ENCODE data around the gene TMC2.

The TMC2 gene

DNA sequence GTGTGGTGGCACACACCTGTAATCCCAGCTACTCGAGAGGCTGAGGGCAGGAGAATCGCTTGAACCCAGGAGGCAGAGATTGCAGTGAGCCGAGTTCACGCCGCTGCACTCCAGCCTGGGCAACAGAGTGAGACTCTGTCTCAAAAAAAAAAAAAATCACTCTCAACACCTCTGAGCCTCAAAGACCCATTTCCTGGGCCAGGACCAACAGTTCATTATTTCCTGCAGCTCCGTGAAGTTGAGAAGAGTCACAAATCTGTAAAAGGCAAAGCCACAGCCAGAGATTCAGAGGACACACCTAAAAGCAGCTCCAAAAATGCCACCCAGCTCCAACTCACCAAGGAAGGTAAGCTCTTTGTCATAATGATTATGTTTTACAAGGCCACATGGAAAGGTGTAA lies 100.9 kb downstream of the TMC2 start:
- no peak for DNase-seq

- DNase-seq = no peak
Measured at GRCh38 chr20:2640260-2640659, 103.9 kb downstream of the TMC2 start.

DNA sequence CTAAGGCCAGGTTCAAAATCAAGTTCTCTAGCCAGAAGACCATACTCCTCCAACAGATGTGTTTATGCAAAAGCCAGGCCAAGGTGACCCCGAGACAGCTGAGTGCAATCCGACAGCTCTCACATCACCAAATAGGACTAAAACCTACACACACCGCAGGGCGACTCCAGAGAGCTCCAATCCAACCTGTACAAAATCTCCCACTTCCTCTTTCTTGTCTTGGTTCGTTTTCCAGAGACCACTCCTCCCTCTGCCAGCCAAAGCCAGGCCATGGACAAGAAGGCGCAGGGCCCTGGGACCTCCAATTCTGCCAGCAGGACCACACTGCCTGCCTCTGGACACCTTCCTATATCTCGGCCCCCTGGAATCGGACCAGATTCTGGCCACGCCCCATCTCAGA lies 104.5 kb downstream of the TMC2 start:
- DNase-seq = no peak

- DNase-seq = no peak
Measured at GRCh38 chr20:2643708-2644107, 107.3 kb downstream of the TMC2 start.

DNA sequence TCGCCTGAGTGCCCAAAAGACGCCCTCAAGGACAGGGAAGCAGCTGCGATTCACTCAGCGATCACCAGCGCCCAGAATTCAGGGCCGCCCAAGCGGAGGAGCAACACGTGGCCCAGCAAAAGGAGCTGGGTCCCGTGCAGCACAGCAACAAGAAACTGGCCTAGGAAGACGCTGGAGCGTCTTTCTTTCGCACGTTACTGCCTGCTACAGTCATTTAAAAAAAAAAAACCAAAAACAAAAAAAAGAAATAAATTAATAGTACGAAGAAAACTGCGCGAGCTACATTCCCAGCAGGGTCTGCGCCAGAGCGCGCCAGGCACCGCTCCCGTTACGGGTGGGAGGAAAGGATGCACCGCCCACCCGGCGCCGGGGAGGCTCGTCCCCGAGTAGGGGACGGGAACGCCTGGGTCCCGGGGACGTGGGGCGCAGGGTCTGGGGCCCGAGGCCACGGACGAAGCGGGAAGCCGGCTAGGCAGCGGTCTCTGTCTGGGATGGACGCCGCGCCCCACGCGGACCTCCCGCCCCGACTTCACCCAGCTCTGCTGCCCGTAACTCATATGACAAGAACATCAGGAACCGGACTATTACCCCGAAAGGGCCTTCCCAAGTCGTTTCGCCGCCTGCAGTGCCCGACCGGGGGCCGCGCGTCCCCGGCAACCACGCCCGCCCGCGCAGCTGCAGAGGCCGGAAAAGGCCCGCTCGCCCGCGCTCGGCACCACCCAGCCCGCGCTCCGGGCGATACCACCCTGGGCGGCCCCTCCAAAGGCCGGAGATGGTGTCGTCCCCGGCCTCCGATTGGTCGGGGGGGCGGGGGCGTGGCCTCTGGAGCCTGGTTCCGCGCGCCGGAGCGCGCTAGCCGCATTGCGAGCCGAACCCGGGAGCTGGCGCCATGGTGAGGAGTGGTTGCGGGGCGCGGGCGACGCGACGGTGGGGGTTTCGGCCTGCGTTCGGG lies 115.7 kb downstream of the TMC2 start, which contains the start of gene NOP56:
Gene NOP56, plus strand, starts transcription at position 861 of the 952 bp plus-strand sequence. Its CDS starts 29 bp downstream, at position 890.
- DNase-seq = peak; percentile 82 to 92

GRCh38 chr20:2652724-2653555 lies 116.6 kb downstream of the TMC2 start:
- DNase-seq = no peak

DNA sequence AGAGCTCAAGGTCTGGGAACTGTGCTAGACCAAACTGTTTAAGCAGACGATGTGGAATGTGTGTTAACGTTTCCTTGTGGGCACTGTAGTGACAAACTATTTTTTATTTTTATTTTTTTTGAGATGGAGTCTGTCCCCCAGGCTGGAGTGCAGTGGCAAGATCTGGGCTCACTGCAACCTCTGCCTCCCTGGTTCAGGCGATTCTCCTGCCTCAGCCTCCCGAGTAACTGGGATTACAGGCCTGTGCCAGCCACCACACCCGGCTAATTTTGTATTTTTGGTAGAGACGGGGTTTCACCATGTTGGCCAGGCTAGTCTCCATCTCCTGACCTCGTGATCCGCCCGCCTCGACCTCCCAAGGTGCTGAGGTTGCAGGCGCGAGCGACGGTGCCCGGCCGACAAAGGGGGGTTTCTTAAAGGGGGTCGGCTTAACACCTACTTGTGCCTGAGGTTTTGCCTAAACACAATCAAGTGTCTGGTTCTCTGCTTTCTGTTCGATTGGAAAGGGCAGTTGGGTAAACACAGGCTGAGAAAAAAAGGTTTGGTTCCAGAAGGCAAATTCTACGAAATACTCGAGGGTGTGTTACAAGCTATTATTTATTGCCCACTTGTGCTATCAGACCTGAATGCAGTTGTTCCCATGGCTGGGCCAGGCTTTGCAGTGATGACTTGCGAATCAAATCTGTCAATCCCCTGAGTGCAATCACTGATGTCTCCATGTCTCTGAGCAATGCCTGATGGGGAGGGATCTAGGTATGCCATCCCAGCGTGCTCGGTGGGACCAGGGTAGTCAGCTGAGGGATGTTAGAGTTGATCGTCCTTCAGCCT lies 117.4 kb downstream of the TMC2 start:
- no peak for DNase-seq

DNA sequence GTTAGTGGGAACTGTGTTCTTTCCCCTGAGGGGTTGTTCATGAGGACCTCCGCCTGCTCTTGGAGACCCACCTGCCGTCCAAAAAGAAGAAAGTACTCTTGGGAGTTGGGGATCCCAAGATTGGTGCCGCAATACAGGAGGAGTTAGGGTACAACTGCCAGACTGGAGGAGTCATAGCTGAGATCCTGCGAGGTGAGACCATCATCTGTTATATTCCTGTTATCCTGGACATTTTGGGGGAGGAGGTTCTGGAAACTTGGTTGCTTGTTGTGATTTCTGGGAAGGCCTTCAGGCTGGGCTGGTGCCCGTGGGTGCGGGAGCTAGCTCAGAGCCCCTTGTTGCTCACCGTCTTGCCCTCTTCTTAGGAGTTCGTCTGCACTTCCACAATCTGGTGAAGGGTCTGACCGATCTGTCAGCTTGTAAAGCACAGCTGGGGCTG lies 118.0 kb downstream of the TMC2 start:
- DNase-seq = no peak

DNA sequence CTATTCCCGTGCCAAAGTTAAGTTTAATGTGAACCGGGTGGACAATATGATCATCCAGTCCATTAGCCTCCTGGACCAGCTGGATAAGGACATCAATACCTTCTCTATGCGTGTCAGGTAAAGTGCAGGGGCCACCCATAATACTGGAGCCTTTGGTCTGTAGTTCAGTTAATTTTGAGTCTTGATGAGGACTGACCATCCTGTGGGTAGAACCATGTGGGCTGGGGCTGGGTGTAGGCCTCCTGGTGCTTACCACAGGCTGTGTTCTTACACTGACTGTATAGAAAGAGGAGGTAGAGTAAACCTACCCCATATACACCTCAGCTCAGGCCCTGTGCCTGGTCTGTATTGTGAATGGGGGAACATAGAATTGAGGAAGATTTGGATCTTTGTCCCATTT lies 118.5 kb downstream of the TMC2 start:
- no peak for DNase-seq

- no peak for DNase-seq
Measured at GRCh38 chr20:2655331-2656116, 119.2 kb downstream of the TMC2 start.

GRCh38 chr20:2656471-2657117 lies 120.2 kb downstream of the TMC2 start:
- no peak for DNase-seq

- DNase-seq = no peak
Measured at GRCh38 chr20:2657241-2657640, 120.9 kb downstream of the TMC2 start.

DNA sequence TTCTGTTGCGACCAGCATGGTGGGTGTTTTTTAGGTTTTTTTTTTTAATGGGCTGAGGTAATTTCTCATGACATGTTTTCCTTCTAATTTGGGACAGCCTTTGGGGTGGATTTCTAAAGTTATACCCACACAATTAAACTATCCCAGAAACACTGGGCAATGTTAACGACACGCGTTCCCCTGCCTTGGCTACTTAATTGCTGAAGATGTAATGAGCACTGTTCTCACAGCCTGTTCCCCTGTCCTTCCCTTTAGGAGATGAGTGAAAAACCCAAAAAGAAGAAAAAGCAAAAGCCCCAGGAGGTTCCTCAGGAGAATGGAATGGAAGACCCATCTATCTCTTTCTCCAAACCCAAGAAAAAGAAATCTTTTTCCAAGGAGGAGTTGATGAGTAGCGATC lies 121.3 kb downstream of the TMC2 start:
- no peak for DNase-seq

- DNase-seq = no peak
Measured at GRCh38 chr20:2658414-2659354, 122.3 kb downstream of the TMC2 start.

DNA sequence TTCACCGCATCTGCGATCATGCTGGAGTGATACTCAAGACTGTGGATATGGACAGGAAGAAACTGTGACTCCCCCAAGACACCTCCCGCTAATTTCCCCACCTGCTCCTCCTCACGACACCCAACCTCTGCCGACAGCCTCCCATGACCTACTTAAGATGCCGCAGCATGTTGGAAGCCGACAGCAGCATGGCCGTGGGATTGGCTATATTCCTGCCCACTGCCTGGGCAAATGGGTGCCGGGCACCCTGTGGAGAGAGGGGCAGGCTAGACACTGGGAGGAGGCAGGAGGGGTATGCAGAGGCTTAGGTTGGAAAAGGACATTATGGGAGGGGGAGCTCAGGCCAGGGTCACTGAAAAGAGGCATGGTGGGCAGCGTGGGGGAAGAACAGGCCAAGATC lies 123.2 kb downstream of the TMC2 start:
- no peak for DNase-seq

GRCh38 chr20:2663364-2663886 lies 127.1 kb downstream of the TMC2 start:
- no peak for DNase-seq

DNA sequence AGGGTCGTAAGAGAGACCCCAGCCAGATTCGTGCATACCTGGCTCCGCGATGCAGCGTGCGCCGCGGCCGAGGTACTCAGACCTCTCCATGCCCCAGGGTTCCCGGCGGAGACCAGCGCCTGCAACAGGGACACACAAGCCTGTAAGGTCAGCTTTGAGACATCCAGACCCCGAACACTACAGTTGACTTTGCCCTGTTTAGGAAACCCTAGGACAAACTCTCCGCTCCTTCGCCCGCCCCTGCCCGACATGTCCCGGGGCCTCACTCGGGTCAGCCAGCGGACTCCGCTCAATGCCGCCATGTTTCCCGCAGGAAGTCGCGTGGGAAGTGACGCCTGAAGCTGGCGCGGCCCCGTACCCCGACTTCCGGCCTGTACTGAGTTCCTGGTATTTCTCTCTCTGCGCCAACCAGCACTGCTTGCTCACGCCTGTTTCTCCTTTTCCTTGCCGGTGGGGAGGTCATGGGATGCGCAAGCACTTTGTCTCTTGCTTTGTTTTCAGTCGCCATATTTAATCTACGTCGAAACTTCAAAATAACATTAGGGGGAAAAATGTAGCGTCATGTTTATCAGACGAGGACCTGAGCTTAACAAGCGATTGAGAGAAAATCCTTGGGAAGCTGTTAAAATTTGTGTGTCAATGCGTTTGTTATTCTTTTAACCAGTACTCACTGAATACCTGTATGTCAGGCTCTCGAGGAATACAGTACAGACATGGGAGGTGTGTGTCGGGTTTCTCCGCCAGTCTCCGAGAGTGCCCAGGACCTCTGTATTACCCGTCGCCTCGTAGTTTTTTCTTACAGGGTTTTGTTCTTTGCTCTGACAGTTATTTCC lies 127.7 kb downstream of the TMC2 start, which contains the start of gene IDH3B:
Gene IDH3B, minus strand, starts transcription at position 330 of the 833 bp plus-strand sequence. Its CDS starts 28 bp downstream, at position 302.
- DNase-seq = peak; percentile 79

DNA sequence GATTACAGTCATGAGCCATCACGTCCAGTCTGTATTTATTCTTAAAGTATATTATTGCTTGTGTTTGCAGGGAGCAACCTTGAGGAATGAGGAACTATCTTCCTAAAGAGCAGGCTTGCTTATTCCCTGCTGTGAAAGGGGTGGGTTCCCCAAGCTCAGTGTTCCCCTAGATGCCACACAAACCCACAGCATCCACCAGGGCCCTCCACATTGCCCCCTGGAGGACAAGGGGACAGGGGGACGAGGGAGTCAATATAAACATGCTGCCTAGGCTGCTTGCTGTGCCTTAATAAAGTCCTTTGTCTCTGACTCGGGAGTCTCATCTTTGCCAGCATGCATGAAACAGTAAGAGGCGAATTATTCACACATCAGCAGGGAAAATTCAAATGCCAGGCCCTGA lies 135.6 kb downstream of the TMC2 start:
- no peak for DNase-seq

GRCh38 chr20:2672446-2672845 lies 136.1 kb downstream of the TMC2 start:
- DNase-seq = no peak
